GM19025 (cell line): ENCODE results near the gene AACS.
"Not testable (repeated sequence)": the region's sequence is repeated elsewhere in the genome, so short reads cannot be mapped to it uniquely, and the experiment has no call there.

Source experiments
- ATAC-seq: cut with Tn5 transposase; IDR thresholded peaks from one replicate; pipeline ENCODE4 v1.9.1; 2021; ENCODE audit warnings: mild to moderate bottlenecking, low read depth, moderate library complexity; ENCODE audit not compliant: unreplicated experiment

AACS gene

DNA sequence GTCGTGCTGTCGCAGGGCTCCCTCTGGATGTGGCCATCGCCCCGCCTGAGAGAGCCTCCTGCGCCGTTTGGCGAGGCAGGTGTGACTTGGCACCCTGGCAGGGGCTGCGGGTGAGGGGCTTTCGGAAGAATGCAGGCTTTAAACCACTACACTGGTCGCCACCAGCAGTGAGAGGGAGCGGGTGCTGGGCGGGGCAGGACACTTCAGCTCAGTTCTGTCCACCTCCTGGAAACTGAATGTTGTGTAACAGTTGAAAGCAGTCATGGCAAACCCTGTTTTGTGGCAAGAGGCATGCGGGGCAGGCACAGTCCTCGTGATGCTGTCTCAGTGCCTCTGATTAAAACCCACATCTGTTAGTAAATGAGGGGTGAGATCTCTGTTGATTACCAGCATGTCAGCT lies 55.9 kb downstream of the AACS start:
- ATAC-seq = no peak

DNA sequence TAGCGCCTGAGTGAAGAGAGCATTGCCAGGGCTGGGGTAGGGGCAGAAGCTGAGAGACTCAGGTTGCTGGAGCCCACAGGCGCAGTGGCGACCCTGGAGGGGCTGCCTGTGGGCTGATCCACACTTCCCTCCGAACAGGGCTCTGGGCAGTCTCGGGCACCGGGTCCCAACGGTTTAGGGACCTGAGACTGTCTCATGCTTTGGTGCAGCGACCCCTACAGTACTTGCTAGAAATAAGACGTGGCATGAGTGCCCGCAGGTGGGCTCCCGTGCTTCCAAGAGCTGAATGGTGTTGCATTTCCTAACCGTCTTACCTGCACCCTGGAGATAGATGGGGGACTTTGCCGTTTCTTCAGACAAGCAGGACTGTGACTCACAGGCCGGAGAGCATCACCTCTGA lies 57.4 kb downstream of the AACS start:
- ATAC-seq = no peak

- ATAC-seq = no peak
Measured at GRCh38 chr12:125124320-125124966, 59.2 kb downstream of the AACS start.

- ATAC-seq = no peak
Measured at GRCh38 chr12:125125271-125125670, 60.0 kb downstream of the AACS start.

DNA sequence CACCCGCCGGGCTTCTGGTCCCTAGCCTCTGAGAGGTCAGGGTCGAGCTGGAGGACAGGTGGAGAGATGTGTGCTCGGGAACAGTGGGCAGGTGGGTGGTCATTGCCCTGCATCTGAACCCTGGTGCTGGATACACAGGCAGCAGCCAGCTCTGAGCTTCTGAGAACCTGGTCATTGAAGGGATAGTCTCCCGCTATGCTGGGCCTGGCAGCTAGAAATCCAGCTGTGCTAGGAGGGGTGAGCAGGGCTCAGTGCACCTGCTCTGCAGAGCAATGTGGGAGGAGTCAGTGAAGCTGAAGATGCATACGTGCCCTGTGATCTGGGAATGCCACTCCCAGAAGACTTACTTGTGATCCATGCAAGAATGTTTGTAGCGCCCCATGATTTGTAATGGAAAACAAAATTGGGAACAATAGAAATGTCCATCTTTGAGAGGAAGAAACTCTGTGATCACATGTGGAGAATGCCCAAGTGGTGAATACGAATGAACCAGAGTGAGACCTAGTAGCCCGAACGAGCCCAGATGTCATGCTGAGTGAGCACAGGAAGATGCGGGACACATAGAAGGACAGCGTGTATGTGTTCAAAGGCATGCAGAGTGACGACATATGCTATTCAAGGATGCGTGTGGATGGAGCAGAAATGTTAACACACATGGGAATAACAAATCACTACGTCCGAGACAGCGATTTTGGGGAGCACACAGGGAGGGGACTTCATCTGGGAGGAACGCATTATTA lies 63.4 kb downstream of the AACS start:
- ATAC-seq = no peak

DNA sequence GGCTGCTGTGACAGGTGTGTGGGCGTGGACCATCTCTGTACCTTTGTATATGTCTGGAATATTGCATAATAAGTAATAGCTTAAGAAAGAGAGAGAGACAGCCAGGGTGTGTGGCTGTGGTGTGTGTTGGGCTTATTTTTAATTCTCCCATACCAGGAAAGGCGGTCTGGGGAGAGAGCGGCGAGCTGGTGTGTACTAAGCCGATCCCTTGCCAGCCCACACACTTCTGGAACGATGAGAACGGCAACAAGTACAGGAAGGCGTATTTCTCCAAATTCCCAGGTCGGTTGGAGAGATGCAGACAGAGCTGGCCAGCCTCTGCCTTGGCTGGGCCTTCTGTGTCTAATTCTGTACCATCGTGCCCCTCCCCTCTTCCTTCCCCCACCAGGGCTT lies 63.9 kb downstream of the AACS start:
- no peak for ATAC-seq

- ATAC-seq = no peak
Measured at GRCh38 chr12:125129591-125130255, 64.5 kb downstream of the AACS start.

- ATAC-seq = no peak
Measured at GRCh38 chr12:125131958-125132357, 66.7 kb downstream of the AACS start.

- ATAC-seq = no peak
Measured at GRCh38 chr12:125132698-125133400, 67.6 kb downstream of the AACS start.

GRCh38 chr12:125133616-125134015 lies 68.4 kb downstream of the AACS start:
- no peak for ATAC-seq

DNA sequence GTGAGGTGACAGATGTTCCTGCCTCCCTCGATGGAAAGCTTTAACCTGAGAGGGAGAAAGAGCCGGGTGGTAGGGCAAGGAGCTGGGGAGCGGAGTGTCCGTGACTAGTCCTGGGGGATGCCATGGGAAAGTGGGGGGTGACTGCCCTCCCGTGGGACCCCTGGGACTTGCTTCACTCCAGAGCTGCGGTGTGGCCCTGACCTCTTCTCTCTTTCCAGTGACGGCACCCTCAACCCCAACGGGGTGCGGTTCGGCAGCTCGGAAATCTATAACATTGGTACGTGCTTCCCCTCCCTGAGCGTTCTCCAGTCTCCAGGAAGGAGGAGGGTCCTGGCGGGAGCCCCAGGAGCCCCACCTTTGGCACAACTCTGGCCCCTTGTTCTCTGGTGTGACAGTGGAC lies 69.3 kb downstream of the AACS start:
- ATAC-seq = no peak

GRCh38 chr12:125135906-125136305 lies 70.7 kb downstream of the AACS start:
- ATAC-seq = no peak

- no peak for ATAC-seq
Measured at GRCh38 chr12:125136702-125137101, 71.5 kb downstream of the AACS start.

DNA sequence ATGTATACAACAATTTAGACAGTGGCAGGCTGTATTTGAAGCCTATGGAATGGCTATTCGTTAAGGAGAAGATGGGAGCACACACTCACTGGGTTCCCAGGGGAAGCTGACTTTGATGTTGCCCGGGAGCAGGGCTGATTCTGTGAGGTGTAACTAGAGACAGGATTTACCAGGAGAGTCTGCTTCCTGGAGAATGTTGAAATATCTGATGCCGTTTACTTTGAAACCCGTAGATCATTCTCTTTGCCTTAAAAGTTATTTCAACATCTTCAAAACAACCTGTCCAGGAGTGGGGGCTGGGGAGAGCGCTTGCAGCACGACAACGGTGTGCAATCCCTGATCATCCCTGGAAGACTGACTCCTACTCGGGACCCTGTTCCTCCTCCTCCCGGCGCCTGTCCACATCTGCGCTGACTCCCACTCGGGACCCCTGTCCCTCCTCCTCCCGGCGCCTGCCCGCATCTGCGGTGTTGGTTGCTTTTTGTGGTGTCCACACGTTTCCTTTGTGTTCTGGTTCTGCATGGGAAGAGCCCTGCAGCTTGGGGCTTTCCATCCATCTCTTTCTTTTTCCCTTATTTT lies 72.6 kb downstream of the AACS start:
- no peak for ATAC-seq

DNA sequence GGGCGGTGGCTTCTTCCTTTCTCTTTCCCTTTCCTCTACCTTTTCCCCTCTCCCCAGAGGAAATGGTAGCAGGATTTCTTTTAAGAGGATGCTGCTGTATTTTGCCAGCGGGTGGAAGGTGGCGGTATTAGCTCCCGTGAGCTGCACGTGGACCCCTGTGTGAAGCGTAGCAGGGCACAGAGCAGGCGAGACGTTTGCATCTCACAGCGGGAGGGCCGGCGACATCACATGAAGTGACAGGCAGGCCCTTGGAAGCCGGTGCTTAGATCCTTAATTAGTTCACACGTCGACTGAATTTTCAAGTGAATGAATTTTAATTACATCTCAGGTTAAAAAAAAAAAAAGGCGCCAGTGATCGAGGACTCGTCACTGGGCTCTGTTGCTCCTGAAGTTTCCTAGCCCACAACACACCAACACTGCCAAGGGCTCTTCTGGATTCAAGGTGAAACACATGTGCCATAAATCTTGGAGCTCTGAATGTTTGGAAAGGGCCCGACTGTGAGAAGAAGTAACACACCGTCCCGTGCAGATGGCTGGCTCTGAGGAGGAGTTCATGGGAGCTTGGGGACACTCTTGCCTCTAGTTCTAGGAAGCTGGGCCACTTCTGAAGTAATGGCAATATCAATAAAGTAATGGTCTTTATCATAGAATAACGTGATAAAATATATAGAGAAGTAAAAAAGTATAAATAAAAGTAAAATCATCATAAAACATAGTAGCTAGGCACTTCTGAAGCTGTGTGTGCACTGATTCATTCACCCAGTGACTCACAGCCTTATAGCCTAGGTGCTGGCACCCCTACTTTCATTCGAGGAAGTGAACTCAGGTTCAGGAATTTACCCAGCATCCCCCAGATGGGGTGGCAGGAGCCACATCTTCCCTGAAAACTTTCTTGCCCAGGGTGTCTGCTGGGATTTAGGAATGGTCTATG lies 75.3 kb downstream of the AACS start:
- ATAC-seq = no peak

GRCh38 chr12:125141210-125141573 lies 76.0 kb downstream of the AACS start:
- not testable (repeated sequence) for ATAC-seq

GRCh38 chr12:125142601-125143000 lies 77.4 kb downstream of the AACS start:
- ATAC-seq = no peak

- no peak for ATAC-seq
Measured at GRCh38 chr12:125143491-125143890, 78.3 kb downstream of the AACS start.

- ATAC-seq = no peak
Measured at GRCh38 chr12:125145196-125145595, 80.0 kb downstream of the AACS start.

DNA sequence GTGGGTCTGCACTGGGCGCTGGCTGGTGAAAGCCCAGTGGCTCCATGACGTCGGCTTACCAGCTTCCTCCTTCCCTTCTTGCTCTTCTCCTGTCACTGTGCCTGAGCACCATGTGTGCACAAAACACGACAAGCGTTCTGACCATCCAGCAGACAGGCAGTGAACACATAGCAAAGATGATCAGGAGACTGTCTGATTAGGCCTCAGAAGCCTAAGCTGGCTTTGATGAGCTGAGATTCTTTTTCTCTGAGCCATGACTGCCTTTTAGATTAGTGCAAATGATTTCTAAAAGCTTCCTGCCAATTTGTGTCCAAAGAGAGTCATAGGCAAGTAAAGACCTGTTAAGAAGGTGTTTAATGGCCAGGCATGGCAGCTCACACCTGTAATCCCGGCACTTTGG lies 83.1 kb downstream of the AACS start:
- ATAC-seq = no peak
